A549 treated with ZK216348 at 1 μM for 4 hours (cell line): Measurements from ENCODE around the gene DPH1. TPM values are rescaled to one million over a fixed set of nuclear protein-coding genes. Genes with fewer than 3 reads are reported as not detected.

Experiments
- total RNA-seq: library from RNA; stranded (reverse); fragments of 200-300 nt; extraction: Qiagen RNA extraction; gene quantifications from 5 replicates; pipeline ENCODE4 v1.2.3, GENCODE V29; 2022; ENCODE audit warnings: low read depth

Gene DPH1
- 30.1 to 48.1 TPM (median 43.1 TPM) in 5 replicates for total RNA-seq

GRCh38 chr17:2029911-2030778, at the start of gene DPH1:
Gene DPH1 (plus strand): TSS chr17:2030153. CDS start chr17:2030170, 17 bp downstream.

GRCh38 chr17:2025220-2025621, 4.7 kb upstream of the DPH1 start, which contains the start of gene RTN4RL1:
Gene RTN4RL1 (minus strand): TSS chr17:2025334. CDS start chr17:2024865, 469 bp downstream.

GRCh38 chr17:2041561-2042389, 11.8 kb downstream of the DPH1 start, which contains the start of gene OVCA2:
Gene OVCA2 (plus strand): TSS chr17:2042022. CDS start chr17:2042048, 26 bp downstream.

GRCh38 chr17:2054512-2055291, 24.7 kb downstream of the DPH1 start, which contains the start of gene HIC1:
Gene HIC1 (plus strand): TSS chr17:2055103. CDS start chr17:2056691, 1,588 bp downstream.

Other genes starting within 250 kb of the DPH1 start
- gene SMYD4, start 200.3 kb upstream of the DPH1 start, total RNA-seq: 6.8 to 10.2 TPM (median 9.4 TPM) in 5 replicates
- 61.3 to 80.6 TPM (median 72.8 TPM) in 5 replicates for gene RPA1, start 200.1 kb upstream of the DPH1 start, total RNA-seq
- 3.4 to 7.3 TPM (median 6.0 TPM) in 5 replicates for gene RTN4RL1, start 4.8 kb upstream of the DPH1 start, total RNA-seq
- 46.0 to 83.1 TPM (median 74.2 TPM) in 5 replicates for gene OVCA2, start 11.9 kb downstream of the DPH1 start, total RNA-seq
- 0.28 to 2.7 TPM (median 2.0 TPM) in 5 replicates for gene HIC1, start 24.9 kb downstream of the DPH1 start, total RNA-seq